HepG2 (cell line): ENCODE results near the gene ANKRD37. TPM values are rescaled to one million over a fixed set of nuclear protein-coding genes. Genes with fewer than 3 reads are reported as not detected.

Experiments used
- ARID2 ChIP-seq: sonication (generic); formaldehyde crosslinking; IDR thresholded peaks from 2 replicates; pipeline ENCODE4 v1.8.1; 2022; ENCODE audit warnings: mild to moderate bottlenecking, missing genetic modification reagents, borderline replicate concordance
- FOXP1 ChIP-seq, 2 experiments: fragments of 450-650 bp in 1 of 2; IDR thresholded peaks; 2 replicates each; pipeline ENCODE4 v1.6.1; 2017 to 2018; ENCODE audit warnings: antibody characterized with exemption in 1 of 2
- GFI1 ChIP-seq: sonication (generic); formaldehyde crosslinking; IDR thresholded peaks from 2 replicates; pipeline ENCODE4 v1.5.0; 2020; ENCODE audit warnings: missing genetic modification reagents, mild to moderate bottlenecking, borderline replicate concordance
- KDM3A ChIP-seq: IDR thresholded peaks from 2 replicates; pipeline ENCODE4 v1.6.1; 2018; ENCODE audit warnings: low read depth, missing compliant biosample characterization
- KLF6 ChIP-seq: IDR thresholded peaks from 2 replicates; pipeline ENCODE4 v1.8.0; 2016; ENCODE audit warnings: missing biosample characterization, missing genetic modification reagents
- NONO ChIP-seq, 2 experiments: fragments of 450-650 bp in 1 of 2; sonication (generic) in 1 of 2; formaldehyde crosslinking in 1 of 2; IDR thresholded peaks in 1 of 2; conservative IDR thresholded peaks in 1 of 2; 2 replicates each; pipeline versions ENCODE4 v1.6.1 to v1.8.0; 2017 to 2022; ENCODE audit warnings: mild to moderate bottlenecking in 1 of 2, missing genetic modification reagents in 1 of 2, moderate library complexity in 1 of 2
- SOX5 ChIP-seq: IDR thresholded peaks from 2 replicates; pipeline ENCODE4 v1.6.1; 2016; ENCODE audit warnings: borderline replicate concordance
- SOX6 ChIP-seq, 2 experiments: fragments of 450-650 bp in 1 of 2; sonication (generic) in 1 of 2; formaldehyde crosslinking in 1 of 2; IDR thresholded peaks; 2 replicates each; pipeline versions ENCODE4 v1.4.0 to v1.6.1; 2017 to 2020; ENCODE audit warnings: antibody characterized with exemption in 1 of 2, mild to moderate bottlenecking in 1 of 2, missing genetic modification reagents in 1 of 2
- THAP9 ChIP-seq: sonication (generic); formaldehyde crosslinking; IDR thresholded peaks from 2 replicates; pipeline ENCODE4; 2020; ENCODE audit warnings: missing genetic modification reagents, mild to moderate bottlenecking, borderline replicate concordance
- ZBTB21 ChIP-seq: sonication (generic); formaldehyde crosslinking; IDR thresholded peaks from 2 replicates; pipeline ENCODE4 v1.4.0; 2020; ENCODE audit warnings: missing genetic modification reagents
- ZFP36 ChIP-seq: fragments of 150-350 bp; IDR thresholded peaks from 2 replicates; pipeline ENCODE4 v1.6.1; 2018; ENCODE audit warnings: borderline replicate concordance, low read length, low read depth; ENCODE audit not compliant: partially characterized antibody
- ZFP82 ChIP-seq: sonication (generic); formaldehyde crosslinking; IDR thresholded peaks from 2 replicates; pipeline ENCODE4 v1.5.1; 2020; ENCODE audit warnings: mild to moderate bottlenecking, missing genetic modification reagents, borderline replicate concordance
- ZNF530 ChIP-seq: sonication (generic); formaldehyde crosslinking; IDR thresholded peaks from 2 replicates; pipeline ENCODE4 v1.5.0; 2020; ENCODE audit warnings: low read depth, mild to moderate bottlenecking, missing genetic modification reagents
- ZNF564 ChIP-seq: sonication (generic); formaldehyde crosslinking; IDR thresholded peaks from 2 replicates; pipeline ENCODE4 v1.8.1; 2023; ENCODE audit warnings: mild to moderate bottlenecking, missing genetic modification reagents
- ZNF567 ChIP-seq: sonication (generic); formaldehyde crosslinking; IDR thresholded peaks from 2 replicates; pipeline ENCODE4 v1.8.1; 2023; ENCODE audit warnings: mild to moderate bottlenecking, missing genetic modification reagents, borderline replicate concordance
- ZNF687 ChIP-seq: sonication (generic); formaldehyde crosslinking; IDR thresholded peaks from 2 replicates; pipeline ENCODE4 v1.5.1; 2020; ENCODE audit warnings: mild to moderate bottlenecking, missing genetic modification reagents, moderate library complexity
- polyA plus RNA-seq, 8 experiments: library from polyadenylated mRNA; depleted of rRNA in 3 of 8; stranded (reverse) in 7 of 8; unstranded in 1 of 8; fragments of >200 nt; fragmentation: Illumina TruSeq in 4 of 8; extraction: Trizol in 4 of 8; gene quantifications; 2 replicates each; pipeline versions ENCODE4 v1.2.1 to v1.2.3, GENCODE V29; 2011 to 2016; ENCODE audit warnings: low read depth in 4 of 8, missing spikeins in 1 of 8, mixed read lengths in 1 of 8; ENCODE audit not compliant: insufficient read depth in 1 of 8
- total RNA-seq, 5 experiments: library from RNA; depleted of rRNA; stranded (reverse); fragments of >200 nt; fragmentation: Illumina TruSeq; extraction: Trizol; gene quantifications; 2 replicates each; pipeline ENCODE4 v1.2.3, GENCODE V29; 2016; ENCODE audit warnings: low read depth in 1 of 5
- TF ChIP-seq, protein P1 (sequence below): sonication (generic); formaldehyde crosslinking; IDR thresholded peaks from 2 replicates; pipeline ENCODE4 v1.4.0; 2020; ENCODE audit warnings: mild to moderate bottlenecking, missing genetic modification reagents
- TF ChIP-seq, protein P2 (sequence below): sonication (generic); formaldehyde crosslinking; conservative IDR thresholded peaks from 2 replicates; pipeline ENCODE4 v1.4.0; 2020; ENCODE audit warnings: missing genetic modification reagents

ANKRD37 gene
- total and polyA plus RNA-seq, 2 of the 13 experiments (the other 11 are each of a cell fraction or from before 2014, with no cell fraction given): 2.2 to 51.4 TPM

DNA sequence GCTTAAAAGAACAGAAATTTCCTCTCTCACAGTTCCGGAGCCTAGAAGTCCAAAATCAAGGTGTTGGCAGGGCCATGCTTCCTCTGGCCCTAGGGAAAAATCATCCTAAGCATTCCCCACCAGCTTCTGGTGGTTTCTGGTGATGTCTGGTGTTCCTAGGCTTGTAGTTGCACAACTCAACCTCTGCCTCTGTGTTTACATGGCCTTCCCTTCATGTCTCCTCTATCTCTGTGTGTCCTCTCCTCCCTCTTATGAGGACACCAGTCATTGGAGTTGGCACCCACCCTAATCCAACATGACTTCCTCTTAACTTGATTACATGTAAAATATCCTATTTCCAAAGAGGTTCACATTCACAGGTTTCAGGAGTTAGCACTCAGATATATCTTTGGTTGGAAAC is 16.3 kb upstream of the ANKRD37 start (continued):
- TF ChIP-seq NONO (IDR thresholded peaks at IDR 0.05) (no peak), NONO (CRISPR knock-in tag; conservative IDR thresholded peaks at IDR 0.05) (no peak), GFI1 (CRISPR knock-in tag) (no peak), ZBTB21 (CRISPR knock-in tag) (no peak), KLF6 (no peak), ZNF530 (CRISPR knock-in tag) (no peak), KDM3A (no peak), ZFP36 (no peak), ZNF564 (no peak), ZNF687 (CRISPR knock-in tag) (no peak), ZNF567 (CRISPR knock-in tag) (no peak), THAP9 (CRISPR knock-in tag) (peak; percentile 81; the same call in 1 of the 2 replicates), SOX6 (IDR thresholded peaks at IDR 0.05) (no peak), SOX6 (CRISPR knock-in tag; IDR thresholded peaks at IDR 0.05) (no peak; the same call in none of the 2 replicates), SOX5 (CRISPR knock-in tag) (peak; percentile 38; the same call in 1 of the 2 replicates), FOXP1 (IDR thresholded peaks at IDR 0.05) (no peak), FOXP1 (CRISPR knock-in tag; IDR thresholded peaks at IDR 0.05) (peak; percentile 73), ARID2 (CRISPR knock-in tag) (no peak), ZFP82 (CRISPR knock-in tag) (0 out of 2 replicates have a peak, but pooled peaks have one; percentile 41)
- TF ChIP-seq, protein P1, sequence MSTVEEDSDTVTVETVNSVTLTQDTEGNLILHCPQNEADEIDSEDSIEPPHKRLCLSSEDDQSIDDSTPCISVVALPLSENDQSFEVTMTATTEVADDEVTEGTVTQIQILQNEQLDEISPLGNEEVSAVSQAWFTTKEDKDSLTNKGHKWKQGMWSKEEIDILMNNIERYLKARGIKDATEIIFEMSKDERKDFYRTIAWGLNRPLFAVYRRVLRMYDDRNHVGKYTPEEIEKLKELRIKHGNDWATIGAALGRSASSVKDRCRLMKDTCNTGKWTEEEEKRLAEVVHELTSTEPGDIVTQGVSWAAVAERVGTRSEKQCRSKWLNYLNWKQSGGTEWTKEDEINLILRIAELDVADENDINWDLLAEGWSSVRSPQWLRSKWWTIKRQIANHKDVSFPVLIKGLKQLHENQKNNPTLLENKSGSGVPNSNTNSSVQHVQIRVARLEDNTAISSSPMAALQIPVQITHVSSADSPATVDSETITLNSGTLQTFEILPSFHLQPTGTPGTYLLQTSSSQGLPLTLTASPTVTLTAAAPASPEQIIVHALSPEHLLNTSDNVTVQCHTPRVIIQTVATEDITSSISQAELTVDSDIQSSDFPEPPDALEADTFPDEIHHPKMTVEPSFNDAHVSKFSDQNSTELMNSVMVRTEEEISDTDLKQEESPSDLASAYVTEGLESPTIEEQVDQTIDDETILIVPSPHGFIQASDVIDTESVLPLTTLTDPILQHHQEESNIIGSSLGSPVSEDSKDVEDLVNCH (CRISPR knock-in tag): no peak
- TF ChIP-seq, protein P2, sequence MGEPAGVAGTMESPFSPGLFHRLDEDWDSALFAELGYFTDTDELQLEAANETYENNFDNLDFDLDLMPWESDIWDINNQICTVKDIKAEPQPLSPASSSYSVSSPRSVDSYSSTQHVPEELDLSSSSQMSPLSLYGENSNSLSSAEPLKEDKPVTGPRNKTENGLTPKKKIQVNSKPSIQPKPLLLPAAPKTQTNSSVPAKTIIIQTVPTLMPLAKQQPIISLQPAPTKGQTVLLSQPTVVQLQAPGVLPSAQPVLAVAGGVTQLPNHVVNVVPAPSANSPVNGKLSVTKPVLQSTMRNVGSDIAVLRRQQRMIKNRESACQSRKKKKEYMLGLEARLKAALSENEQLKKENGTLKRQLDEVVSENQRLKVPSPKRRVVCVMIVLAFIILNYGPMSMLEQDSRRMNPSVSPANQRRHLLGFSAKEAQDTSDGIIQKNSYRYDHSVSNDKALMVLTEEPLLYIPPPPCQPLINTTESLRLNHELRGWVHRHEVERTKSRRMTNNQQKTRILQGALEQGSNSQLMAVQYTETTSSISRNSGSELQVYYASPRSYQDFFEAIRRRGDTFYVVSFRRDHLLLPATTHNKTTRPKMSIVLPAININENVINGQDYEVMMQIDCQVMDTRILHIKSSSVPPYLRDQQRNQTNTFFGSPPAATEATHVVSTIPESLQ (CRISPR knock-in tag): no peak
